Uterus (tissue), 2 donors: Measurements from ENCODE around the gene PROK2.

Experiments used
- POLR2A ChIP-seq, 2 donors: fragments of 450-650 bp; IDR thresholded peaks; one replicate each; pipeline ENCODE4 v1.6.1; 2016; ENCODE audit warnings: antibody characterized with exemption in 2 of 2, mild to moderate bottlenecking in 1 of 2, moderate library complexity in 1 of 2
- TF ChIP-seq, protein P1 (sequence below), 4 experiments: fragments of 200-600 bp in 2 of 4; fragments of 450-650 bp in 2 of 4; sonication (generic) in 2 of 4; IDR thresholded peaks; one replicate each; pipeline ENCODE4 v1.5.1; 2016 to 2019; ENCODE audit warnings: antibody characterized with exemption in 4 of 4, mild to moderate bottlenecking in 2 of 4, moderate library complexity in 1 of 4

DNA sequence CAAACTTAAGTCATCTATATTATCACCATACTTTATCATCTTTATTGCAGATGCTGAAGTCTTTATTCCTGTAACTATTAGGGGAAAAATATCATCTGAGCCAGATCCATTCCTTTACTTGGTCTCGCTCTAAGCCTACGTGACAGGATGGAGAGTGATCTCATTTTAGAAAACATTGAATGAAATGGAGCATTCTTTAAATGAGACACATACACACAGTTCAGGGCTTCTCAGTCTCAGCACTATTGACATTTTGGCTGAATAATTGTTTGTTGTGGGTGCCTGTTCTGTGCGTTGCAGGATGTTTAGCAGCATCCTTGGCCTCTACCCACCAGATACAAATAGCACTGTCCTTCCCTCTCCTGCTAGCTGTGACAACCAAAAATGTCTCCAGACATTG is 36.2 kb upstream of the PROK2 start:
- TF ChIP-seq, protein P1, sequence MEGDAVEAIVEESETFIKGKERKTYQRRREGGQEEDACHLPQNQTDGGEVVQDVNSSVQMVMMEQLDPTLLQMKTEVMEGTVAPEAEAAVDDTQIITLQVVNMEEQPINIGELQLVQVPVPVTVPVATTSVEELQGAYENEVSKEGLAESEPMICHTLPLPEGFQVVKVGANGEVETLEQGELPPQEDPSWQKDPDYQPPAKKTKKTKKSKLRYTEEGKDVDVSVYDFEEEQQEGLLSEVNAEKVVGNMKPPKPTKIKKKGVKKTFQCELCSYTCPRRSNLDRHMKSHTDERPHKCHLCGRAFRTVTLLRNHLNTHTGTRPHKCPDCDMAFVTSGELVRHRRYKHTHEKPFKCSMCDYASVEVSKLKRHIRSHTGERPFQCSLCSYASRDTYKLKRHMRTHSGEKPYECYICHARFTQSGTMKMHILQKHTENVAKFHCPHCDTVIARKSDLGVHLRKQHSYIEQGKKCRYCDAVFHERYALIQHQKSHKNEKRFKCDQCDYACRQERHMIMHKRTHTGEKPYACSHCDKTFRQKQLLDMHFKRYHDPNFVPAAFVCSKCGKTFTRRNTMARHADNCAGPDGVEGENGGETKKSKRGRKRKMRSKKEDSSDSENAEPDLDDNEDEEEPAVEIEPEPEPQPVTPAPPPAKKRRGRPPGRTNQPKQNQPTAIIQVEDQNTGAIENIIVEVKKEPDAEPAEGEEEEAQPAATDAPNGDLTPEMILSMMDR (IDR thresholded peaks at IDR 0.05): no peak
- no peak for TF ChIP-seq POLR2A (IDR thresholded peaks at IDR 0.05)
